HG02870 (cell line): ENCODE results near the gene GAB2.

ENCODE experiments used
- ATAC-seq: cut with Tn5 transposase; IDR thresholded peaks from one replicate; pipeline ENCODE4 v1.9.1; 2021; ENCODE audit warnings: mild to moderate bottlenecking, moderate library complexity; ENCODE audit not compliant: unreplicated experiment

GAB2 gene

GRCh38 chr11:78428266-78428636 lies 10.6 kb upstream of the GAB2 start:
- ATAC-seq, result no peak

GRCh38 chr11:78427615-78428265 lies 10.1 kb upstream of the GAB2 start:
- peak; percentile 43 for ATAC-seq

GRCh38 chr11:78426845-78427244 lies 9.2 kb upstream of the GAB2 start:
- ATAC-seq, result no peak

GRCh38 chr11:78425399-78426070 lies 7.9 kb upstream of the GAB2 start:
- no peak for ATAC-seq

DNA sequence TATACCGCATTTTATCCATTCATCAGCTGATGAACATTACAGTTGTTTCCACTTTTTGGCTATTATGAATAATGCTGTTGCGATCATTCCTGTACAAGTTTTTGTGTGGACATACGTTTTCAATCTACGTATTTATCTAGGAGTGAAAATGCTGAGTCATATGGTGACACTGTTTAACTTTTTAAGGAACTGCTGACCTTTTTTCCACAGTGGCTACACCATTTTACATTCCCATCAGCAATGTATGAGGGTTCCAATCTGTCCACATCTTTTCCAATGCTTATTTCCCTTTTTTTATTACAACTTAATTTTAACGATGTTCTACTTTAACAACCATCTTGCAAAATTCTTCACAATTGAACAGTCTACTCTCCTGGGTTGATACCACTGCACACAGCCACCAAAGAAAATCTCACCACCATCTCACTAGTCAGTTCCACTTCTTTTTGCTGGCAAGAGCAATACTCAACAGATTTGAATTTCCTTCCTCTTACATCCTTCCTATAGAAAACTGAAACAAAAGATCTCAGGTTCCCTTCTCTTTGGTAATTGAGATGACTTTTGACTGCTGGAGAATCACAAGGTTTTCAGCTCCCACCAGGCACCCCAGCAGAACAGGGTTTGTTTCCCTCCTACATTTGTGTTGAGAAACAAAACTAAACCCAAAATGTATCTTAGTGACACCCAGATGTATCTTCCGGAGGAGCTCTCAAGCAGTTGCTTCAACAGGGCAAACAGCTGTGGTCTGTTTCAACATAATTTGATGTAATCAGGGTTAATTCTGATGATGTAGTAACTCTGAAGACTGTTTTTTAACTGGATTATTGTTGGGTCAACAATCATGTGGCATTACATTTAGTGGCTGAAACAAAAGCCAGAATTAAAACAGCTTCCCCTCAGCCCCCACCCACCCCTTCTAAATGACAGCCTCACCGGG lies 7.0 kb upstream of the GAB2 start:
- no peak for ATAC-seq

DNA sequence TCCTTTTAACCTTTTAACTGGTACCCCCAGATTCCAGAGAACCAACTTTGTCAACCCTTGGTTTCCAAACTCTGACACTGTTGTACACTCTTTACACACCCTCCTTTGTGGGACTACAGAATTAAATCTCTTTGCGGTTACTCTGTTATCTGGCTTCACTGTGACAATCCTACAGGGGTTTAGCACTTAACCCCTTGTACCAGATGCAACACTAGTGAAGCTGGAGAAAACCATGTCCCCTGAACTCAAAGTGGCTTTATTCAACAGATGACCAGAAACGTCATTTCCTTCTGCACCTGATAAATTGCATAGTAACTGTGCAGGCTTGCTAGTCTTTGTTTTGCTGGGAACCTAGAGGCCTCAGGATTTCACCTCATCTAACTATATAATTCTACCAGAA lies 5.6 kb upstream of the GAB2 start:
- no peak for ATAC-seq

- ATAC-seq, result no peak
Observed at GRCh38 chr11:78420796-78421209, 3.2 kb upstream of the GAB2 start.

DNA sequence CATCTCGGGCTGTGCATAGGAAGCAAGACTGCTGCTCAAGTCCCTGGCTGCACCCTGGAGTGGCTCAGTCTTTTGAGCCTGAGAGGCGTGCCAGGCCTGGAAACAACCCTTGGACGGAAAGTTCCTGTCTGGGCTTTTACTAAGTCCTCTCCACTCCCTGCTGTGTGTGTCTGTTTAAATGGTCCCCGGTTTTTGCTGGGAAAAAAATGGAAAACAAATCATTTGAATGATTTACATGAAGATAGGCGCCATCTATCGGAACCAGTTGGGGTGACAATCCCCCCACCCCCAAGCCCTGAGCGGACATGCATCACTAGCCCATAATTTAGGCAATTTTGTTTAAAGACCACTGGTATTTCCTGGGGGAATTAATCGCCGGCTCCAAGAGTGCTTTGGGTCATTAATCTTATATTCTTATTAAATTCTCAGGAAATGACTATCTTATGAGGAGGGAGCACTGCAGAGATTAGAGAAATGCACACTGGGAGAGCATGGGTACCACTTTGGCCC lies 2.7 kb upstream of the GAB2 start:
- no peak for ATAC-seq

GRCh38 chr11:78419327-78419726 lies 1.7 kb upstream of the GAB2 start:
- ATAC-seq, result no peak

DNA sequence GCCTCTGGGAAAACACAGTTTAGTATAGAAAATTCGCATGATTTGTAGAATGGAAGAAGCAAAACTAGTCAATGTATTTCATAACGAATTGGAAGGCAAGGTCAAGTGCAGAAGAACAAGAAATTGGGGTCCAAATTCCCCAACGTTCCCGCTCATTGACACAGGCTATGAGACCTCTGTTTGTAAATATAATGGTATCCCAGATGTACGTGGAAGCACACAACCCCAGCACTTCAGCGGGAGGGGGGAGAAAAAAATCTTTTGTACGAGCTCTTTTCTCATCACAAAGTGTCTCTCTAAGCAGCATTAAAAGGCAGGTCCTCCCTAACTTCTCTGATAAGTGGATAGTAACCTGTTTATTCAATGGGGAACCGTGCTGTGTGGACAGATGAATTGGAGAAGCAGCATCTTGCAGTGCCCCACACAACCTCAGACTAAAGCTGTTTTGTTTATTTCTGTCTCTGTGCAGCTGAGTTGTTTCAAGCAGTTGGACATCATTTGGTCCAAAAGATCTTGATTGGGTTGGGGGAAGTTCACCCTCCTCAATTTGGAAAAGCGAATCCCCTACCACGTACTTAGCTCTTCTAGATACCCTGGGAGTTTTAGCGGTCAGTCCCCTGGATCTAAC lies 1.1 kb upstream of the GAB2 start:
- no peak for ATAC-seq

GRCh38 chr11:78417888-78418583 lies 416 bp upstream of the GAB2 start:
- peak; percentile 36 for ATAC-seq

- ATAC-seq, result peak; percentile 47
Observed at GRCh38 chr11:78416285-78417174, 1.1 kb downstream of the GAB2 start.

- no peak for ATAC-seq
Observed at GRCh38 chr11:78415338-78415737, 2.3 kb downstream of the GAB2 start.

GRCh38 chr11:78414321-78415051 lies 3.1 kb downstream of the GAB2 start:
- no peak for ATAC-seq

- no peak for ATAC-seq
Observed at GRCh38 chr11:78408619-78409018, 9.0 kb downstream of the GAB2 start.

DNA sequence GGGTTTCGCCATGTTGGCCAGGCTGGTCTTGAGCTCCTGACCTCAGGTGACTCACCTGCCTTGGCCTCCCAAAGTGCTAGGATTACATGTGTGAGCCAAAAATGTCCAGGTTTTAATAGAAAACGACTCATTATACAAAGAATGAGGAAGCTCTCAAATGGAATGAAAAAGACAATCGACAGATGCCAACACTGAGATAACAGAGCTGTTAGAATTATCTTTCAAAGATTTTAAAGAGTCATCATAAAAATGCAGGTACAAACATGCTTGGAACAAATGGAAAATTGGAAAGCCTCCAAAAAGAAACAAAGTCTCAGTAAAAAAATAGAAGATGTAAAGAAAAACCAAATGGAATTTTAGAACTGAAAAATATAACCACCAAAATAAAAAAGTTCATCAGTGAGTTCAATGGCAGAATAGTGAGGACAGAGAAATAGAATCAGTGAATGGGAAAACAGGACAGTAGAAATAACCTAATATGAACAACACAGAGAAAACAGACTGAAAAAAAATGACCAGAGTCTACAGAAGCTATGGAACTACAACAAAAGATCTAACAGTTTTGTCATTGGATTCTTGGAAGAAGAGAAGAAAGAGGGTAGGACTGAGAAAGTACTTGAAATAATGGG lies 10.9 kb downstream of the GAB2 start:
- no peak for ATAC-seq

- no peak for ATAC-seq
Observed at GRCh38 chr11:78405805-78406204, 11.8 kb downstream of the GAB2 start.

GRCh38 chr11:78403781-78404180 lies 13.8 kb downstream of the GAB2 start:
- ATAC-seq, result no peak
